UCSD-AML1 (cell line): Measurements from ENCODE around the gene MCM8.
"Not testable (repeated sequence)": the region's sequence is repeated elsewhere in the genome, so short reads cannot be mapped to it uniquely, and the experiment has no call there.

Experiments
- DNase-seq: peaks from one replicate; lab custom pipeline; 2025; ENCODE audit not compliant: unreplicated experiment; lab: John Stamatoyannopoulos, UW

The MCM8 gene

GRCh38 chr20:5999783-6000182 lies 49.3 kb downstream of the MCM8 start:
- no peak for DNase-seq

DNA sequence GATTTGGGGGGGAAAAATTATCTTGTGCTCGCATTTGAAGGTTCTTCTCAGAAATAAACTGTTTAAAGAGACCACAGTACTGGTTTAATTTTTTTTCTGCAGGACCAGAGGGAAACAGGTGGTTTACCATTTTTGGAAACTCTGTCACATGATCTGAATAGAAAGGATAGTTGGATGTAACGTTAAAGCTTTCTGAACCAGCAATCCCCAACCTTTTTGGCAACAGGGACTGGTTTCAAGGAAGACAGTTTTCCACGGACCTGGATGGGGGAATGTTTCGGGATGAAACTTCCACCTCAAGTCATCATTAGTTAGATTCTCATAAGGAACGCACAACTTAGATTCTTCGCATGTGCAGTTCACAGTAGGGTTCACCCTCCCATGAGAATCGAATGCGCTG lies 50.4 kb downstream of the MCM8 start:
- DNase-seq: no peak

- no peak for DNase-seq
Observed at GRCh38 chr20:6006603-6006949, 56.1 kb downstream of the MCM8 start.

DNA sequence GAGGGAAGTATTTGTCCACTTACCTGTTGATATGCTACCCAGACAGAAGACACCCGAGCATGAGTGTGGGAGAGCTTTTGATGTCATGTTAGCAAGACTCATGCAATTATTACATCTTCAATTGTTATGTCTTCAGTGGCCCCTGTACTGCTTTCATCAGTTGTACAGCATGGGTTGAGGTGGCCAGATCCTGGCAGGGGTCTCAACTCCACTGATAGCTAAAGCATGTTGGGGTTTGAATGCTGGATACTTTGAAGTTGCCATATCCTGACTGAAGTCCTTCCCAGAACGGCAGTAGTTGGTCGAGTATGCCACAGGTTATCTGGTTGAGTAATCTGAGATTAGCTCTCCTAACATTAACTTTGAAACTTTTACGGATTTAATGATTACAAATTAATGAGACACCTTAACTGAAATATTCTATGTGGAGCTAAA lies 56.7 kb downstream of the MCM8 start:
- peak; percentile 23 for DNase-seq

DNA sequence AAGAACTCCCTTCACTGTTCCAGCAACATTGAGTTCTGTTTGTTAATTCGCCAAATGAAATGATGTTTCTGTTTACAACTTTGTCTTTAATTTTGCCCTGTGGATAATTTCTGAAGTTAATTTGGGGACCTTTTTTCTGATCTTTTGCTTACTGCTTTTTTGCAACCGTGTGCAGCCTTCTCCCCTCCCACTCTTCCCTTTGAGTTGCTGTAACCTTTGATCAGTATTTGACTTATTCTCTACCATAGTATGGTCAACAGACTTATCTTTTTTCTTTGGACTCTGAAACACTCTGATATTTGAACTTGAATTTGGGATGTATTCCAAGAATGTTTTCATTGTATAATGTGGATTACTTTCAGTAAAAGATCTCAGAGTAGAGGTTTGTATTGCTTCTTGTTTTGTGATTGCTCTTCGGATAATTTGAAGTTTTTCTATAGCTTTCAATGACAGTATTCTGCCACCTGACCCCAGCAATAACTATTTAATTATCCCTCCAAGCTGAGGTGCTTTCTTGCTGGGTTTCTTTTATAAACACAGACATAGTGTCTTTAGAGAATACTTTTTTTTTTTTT lies 57.2 kb downstream of the MCM8 start:
- no peak for DNase-seq

- DNase-seq: no peak
Observed at GRCh38 chr20:6008254-6008653, 57.8 kb downstream of the MCM8 start.

DNA sequence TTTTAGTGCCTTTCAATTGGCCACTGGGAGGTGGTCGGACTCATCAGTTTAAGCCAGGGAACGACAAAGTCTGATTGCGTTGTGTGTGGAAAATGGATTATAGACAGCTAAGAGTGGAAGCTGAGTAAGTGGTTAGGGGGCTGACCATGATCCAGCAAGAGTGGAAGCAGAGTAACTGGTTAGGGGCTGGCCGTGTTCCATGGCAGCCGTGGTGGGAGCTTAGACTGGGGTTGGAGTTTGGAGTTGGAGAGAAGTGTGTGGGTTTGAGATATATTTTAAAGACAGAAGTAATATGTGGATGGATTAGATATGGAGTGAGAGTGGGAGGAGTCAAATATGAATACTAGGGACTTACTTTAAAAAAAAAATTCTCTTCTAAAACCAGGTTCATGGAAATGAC lies 61.7 kb downstream of the MCM8 start:
- no peak for DNase-seq

- no peak for DNase-seq
Observed at GRCh38 chr20:6014017-6014416, 63.6 kb downstream of the MCM8 start.

GRCh38 chr20:6014957-6015356 lies 64.5 kb downstream of the MCM8 start:
- no peak for DNase-seq

DNA sequence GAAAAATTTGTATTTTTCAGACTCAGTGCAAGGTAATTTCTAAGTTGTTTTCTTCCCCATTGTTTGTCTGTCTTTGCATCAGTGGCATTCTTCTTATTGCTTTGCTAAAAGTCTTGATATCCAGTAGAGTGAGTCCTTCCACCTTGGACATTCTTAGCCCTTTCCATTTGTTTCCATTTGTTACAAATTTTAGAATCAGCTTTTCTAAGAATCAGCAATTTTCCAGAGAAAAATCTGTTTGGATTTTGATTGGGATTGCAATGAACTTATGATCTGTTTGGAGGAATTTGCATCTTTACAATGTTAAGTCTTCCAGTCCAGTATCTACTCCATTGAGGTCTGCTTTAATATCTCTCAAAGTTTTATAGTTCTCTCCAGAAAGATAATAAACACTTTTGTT lies 67.0 kb downstream of the MCM8 start:
- no peak for DNase-seq

DNA sequence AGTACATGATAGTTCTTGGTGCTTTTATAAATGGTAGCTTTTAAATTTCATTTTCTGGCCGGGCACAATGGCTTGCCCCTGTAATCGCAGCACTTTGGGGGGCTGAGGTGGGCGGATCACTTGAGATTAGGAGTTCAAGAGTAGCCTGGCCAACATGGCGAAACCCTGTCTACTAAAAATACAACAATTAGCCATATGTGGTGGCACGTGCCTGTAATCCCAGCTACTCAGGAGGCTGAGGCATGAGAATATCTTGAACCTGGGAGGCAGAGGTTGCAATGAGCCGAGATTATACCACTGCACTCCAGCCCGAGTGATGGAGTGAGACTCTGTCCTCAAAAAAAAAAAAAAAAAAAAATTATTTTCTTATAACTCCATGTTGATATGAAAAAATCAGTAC lies 67.4 kb downstream of the MCM8 start:
- DNase-seq: no peak

- no peak for DNase-seq
Observed at GRCh38 chr20:6024768-6025167, 74.3 kb downstream of the MCM8 start.

DNA sequence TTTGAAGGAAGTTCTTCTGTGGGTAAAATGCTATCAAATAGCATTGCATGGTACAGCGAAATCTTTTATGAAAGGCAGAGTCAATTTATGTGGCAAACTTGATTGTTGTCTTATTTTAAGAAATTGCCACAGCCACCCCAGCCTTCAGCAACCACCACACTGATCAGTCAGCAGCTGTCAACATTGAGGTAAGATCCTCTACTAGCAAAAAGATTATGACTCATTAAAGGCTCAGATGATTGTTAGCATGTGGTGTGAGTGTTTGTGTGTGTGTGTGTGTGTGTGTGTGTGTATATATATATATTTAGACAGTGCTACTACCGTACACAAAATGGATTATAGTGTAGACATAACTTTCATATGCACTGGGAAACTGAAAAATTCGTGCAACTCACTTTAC lies 75.6 kb downstream of the MCM8 start:
- no peak for DNase-seq

- no peak for DNase-seq
Observed at GRCh38 chr20:6028818-6029217, 78.4 kb downstream of the MCM8 start.

DNA sequence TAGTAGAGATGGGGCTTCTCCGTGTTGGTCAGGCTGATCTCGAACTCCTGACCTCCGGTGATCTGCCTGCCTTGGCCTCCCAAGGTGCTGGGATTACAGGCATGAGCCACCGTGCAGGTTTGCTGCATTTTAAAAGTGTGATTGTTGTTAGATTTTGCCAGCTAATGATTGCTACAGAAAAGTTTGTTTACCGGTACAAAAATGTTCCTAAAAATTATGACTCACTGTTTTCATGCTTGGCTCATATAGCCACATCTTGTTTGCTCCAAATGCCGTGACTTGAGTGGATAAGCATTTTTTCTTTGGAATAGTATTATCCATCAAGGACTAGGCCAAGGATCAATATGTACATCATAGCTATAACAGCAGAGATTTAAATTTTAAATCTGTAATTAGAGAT lies 79.1 kb downstream of the MCM8 start:
- DNase-seq: no peak

DNA sequence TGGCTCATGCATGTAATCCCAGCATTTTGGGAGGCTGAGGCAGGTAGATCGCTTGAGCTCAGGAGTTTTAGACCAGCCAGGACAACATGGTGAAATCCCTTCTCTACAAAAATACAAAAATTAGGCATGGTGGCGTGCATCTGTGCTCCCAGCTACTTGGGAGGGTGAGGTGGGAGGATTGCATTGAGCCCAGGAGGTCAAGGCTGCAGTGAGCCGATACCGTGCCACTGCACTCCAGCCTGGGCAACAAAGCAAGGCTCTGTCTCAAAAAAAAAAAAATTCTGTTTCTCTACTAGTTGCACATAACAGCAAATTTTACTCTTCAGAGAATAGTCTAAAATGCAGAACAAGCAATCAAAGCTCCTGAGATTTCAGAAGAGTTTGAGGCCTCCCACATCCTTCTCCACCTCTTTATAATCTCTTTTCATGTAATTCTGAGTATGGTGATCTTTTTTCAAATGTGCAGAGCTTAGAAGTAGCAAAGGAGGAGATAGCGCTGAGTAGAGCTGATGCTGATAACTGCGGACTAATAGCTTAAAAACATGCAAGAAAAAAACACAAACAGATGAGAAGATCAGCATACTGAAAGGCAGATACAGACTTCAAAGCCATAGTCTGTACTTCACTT lies 80.1 kb downstream of the MCM8 start:
- DNase-seq: no peak

GRCh38 chr20:6032907-6033306 lies 82.5 kb downstream of the MCM8 start:
- DNase-seq: not testable (repeated sequence)

GRCh38 chr20:6034134-6034969 lies 83.9 kb downstream of the MCM8 start:
- no peak for DNase-seq

- no peak for DNase-seq
Observed at GRCh38 chr20:6036213-6036612, 85.8 kb downstream of the MCM8 start.

DNA sequence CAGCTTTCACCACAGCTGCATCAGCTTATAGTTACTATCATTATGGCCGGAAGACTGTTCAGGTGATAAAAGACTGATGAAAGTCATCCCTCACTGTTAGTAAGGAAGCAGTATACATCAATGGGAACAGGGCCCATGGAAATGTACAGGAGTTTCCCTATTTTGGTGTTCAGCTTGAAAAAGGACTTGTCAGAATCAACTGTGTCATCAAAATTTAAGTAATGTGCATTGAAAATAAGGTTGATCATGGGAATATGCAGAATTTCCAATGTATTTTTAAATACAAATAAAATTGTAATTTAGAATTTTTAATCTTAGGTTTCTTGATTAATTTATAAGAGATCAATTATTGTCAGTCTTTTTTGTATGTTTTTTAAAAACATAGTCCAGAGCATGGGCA lies 86.6 kb downstream of the MCM8 start:
- no peak for DNase-seq

DNA sequence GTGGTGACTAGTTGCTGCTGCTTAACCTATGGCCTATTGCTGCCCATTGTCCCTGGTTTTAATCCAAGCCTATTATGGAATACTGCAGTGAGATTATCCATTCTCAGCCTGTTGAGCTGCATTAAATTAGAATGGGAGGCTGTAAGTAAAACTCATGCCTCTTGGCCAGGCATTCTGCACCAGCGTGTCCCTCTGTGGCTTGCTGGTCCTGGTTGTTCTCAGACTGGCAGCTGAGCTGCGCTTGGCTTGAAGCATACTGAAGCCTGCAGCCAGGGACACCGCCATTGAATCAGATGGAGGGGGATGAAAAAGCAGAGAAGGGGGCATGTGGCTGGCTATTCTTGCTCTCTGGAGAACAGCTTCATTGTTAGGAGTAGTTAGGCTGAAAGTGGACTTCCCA lies 87.8 kb downstream of the MCM8 start:
- no peak for DNase-seq

DNA sequence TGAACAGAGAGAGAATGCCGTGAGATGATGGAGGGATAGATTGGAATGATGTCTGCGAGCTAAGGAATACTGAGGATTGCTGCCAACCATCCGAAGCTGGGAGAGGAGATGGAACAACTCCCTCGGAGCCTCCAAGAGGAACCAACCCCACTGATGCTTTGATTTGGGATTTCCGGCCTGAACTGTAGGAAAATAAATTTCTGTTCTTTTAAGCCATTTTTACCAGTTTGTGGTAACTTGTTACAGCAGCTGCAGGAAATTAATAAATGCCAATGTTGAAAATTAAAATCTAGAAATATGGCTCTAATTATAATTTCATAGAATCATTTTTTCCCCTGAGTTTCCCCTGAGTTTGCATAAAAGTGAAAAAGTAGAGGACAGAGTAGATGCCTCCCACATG lies 89.3 kb downstream of the MCM8 start:
- no peak for DNase-seq
